Measurements from ENCODE around the gene RUNX3.

DNA sequence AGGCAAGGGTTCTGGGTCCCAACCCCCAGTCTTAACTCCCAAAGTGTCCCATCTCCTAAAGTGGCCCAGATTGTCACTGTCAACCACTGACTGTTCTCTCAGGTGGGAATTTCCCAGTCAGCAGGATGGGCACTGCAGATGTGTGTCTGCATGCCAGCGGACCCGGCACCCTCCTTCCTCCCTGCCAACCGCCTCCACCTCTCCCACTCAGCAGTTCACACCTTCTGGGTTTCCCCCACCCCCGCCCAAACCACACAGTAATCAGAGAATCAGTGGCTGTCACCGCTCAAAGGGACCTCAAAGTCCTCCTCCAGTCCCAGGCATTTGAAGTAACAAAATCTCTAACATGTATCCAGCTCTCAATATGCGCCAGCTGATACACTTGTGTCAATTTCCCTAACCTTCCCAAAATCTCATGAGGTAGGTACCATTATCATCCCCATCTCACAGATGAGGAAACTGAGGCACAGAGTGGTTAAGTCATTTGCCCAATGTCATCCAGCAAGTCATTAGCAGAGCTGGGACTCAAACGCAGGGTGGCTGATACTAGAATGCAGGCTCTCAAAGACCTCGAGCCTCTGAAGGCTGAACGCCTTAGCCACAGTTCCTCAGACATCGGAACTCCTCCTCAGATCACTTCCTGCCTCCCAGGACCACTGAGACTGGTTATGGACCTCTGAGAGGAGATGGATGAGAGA, 4.8 kb downstream of the RUNX3 start:
- TF ChIP-seq, protein P1, sequence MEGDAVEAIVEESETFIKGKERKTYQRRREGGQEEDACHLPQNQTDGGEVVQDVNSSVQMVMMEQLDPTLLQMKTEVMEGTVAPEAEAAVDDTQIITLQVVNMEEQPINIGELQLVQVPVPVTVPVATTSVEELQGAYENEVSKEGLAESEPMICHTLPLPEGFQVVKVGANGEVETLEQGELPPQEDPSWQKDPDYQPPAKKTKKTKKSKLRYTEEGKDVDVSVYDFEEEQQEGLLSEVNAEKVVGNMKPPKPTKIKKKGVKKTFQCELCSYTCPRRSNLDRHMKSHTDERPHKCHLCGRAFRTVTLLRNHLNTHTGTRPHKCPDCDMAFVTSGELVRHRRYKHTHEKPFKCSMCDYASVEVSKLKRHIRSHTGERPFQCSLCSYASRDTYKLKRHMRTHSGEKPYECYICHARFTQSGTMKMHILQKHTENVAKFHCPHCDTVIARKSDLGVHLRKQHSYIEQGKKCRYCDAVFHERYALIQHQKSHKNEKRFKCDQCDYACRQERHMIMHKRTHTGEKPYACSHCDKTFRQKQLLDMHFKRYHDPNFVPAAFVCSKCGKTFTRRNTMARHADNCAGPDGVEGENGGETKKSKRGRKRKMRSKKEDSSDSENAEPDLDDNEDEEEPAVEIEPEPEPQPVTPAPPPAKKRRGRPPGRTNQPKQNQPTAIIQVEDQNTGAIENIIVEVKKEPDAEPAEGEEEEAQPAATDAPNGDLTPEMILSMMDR (IDR thresholded peaks at IDR 0.05; ENCODE audit: extremely low read depth in 1 of 2, insufficient read depth in 1 of 2, low read depth in 1 of 2, low read length in 2 of 2) = no peak
- TF ChIP-seq POLR2AphosphoS5 (IDR thresholded peaks at IDR 0.05; ENCODE audit: insufficient read depth, low read depth, low read length) = no peak
- no peak for TF ChIP-seq POLR2A (IDR thresholded peaks at IDR 0.05; ENCODE audit: low read depth, low read length)
- TF ChIP-seq GATA2 (IDR thresholded peaks at IDR 0.05; ENCODE audit: insufficient read depth, insufficient read length, low read depth, low read length) = no peak
- TF ChIP-seq, protein P2, sequence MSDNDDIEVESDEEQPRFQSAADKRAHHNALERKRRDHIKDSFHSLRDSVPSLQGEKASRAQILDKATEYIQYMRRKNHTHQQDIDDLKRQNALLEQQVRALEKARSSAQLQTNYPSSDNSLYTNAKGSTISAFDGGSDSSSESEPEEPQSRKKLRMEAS (IDR thresholded peaks at IDR 0.05; ENCODE audit: insufficient read depth, insufficient read length) = no peak
- TF ChIP-seq MYC (IDR thresholded peaks at IDR 0.05; ENCODE audit: low read depth, low read length) = no peak
- TF ChIP-seq EZH2 (IDR thresholded peaks at IDR 0.05; ENCODE audit: borderline replicate concordance, low read depth, low read length, severe bottlenecking) = no peak
- no peak for TF ChIP-seq FOS (IDR thresholded peaks at IDR 0.05; ENCODE audit: borderline replicate concordance, insufficient read depth, low read length)
- no peak for TF ChIP-seq JUN (IDR thresholded peaks at IDR 0.05; ENCODE audit: borderline replicate concordance, insufficient read depth, insufficient read length, low read depth)
